Measurements from ENCODE around the gene GALNT13.

DNA sequence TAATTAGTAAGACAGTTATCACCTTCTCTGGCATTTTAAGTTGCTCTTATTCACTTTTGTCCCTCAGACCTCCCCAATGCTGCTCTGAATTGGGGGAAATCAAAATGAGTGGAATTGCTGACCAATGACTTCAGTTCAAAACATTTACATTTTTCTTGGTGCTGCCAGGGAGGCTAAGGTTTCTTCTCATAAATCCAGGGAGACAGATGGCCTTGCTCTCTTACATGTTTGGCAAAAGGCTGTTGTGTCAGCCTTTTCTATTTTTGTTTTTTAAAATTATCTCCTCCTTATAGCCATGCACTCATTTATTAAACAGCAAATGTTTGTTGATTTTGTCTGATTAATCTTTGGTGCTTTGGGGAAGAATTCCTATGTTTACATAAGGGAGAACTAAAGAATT lies 82.0 kb downstream of the GALNT13 start:
- no peak for TF ChIP-seq POLR2A (IDR thresholded peaks at IDR 0.05; ENCODE audit: low read length)
- TF ChIP-seq CBX8 (IDR thresholded peaks at IDR 0.05) = no peak
